SU-DHL-6 (cell line): ENCODE results near the gene WDPCP.
"Not testable (repeated sequence)": the region's sequence is repeated elsewhere in the genome, so short reads cannot be mapped to it uniquely, and the experiment has no call there.

Experiments used
- H2AFZ ChIP-seq: fragments of 200-600 bp; sonication (generic); 2 replicates; pipeline ENCODE4 v1.6.1; 2014; ENCODE audit warnings: low read depth, mild to moderate bottlenecking, moderate library complexity, mixed read lengths, antibody characterized with exemption, low read length; ENCODE audit not compliant: severe bottlenecking
- H3F3A ChIP-seq: fragments of 200-600 bp; shearing (Covaris generic); 2 replicates; pipeline ENCODE4 v1.6.0; 2016; ENCODE audit warnings: antibody characterized with exemption, mild to moderate bottlenecking; ENCODE audit not compliant: insufficient read depth
- H3K27ac ChIP-seq: fragments of 200-600 bp; sonication (generic); 2 replicates; pipeline ENCODE4 v1.5.1; 2016; ENCODE audit warnings: low read depth, mild to moderate bottlenecking, low read length, moderate library complexity, mixed read lengths
- H3K27me3 ChIP-seq: fragments of 200-600 bp; sonication (generic), shearing (Covaris generic); 2 replicates; pipeline ENCODE4 v1.6.0; 2014; ENCODE audit warnings: mild to moderate bottlenecking, low read length
- H3K36me3 ChIP-seq: fragments of 200-600 bp; sonication (generic); 2 replicates; pipeline ENCODE4 v1.6.1; 2014; ENCODE audit warnings: mild to moderate bottlenecking, low read length, mixed read lengths
- H3K4me2 ChIP-seq: fragments of 300-600, 200-600 bp; shearing (Covaris generic), sonication (generic); 2 replicates; pipeline ENCODE4 v1.6.0; 2014; ENCODE audit warnings: low read length, low read depth, mild to moderate bottlenecking; ENCODE audit not compliant: poor library complexity, severe bottlenecking
- H3K4me3 ChIP-seq: fragments of 200-600 bp; sonication (generic); 2 replicates; pipeline ENCODE4 v1.5.1; 2014; ENCODE audit warnings: antibody characterized with exemption, low read length, mild to moderate bottlenecking, mixed read lengths; ENCODE audit not compliant: insufficient read depth, poor library complexity, severe bottlenecking
- H3K79me2 ChIP-seq: fragments of 200-600 bp; sonication (generic); 2 replicates; pipeline ENCODE4 v1.6.1; 2014; ENCODE audit warnings: mild to moderate bottlenecking, low read length, moderate library complexity; ENCODE audit not compliant: insufficient read depth
- H3K9ac ChIP-seq: fragments of 200-600 bp; sonication (generic); 2 replicates; pipeline ENCODE4 v1.7.0; 2014; ENCODE audit warnings: mild to moderate bottlenecking, low read length
- H3K9me2 ChIP-seq: fragments of 200-600 bp; sonication (generic); replicated peaks from 2 replicates; pipeline ENCODE4 v1.6.1; 2014; ENCODE audit warnings: low read length; ENCODE audit not compliant: insufficient read depth
- H3K9me3 ChIP-seq: fragments of 200-600 bp; sonication (generic); 2 replicates; pipeline ENCODE4 v1.6.1; 2014; ENCODE audit warnings: low read length, mixed read lengths; ENCODE audit not compliant: insufficient read depth
- H4K20me1 ChIP-seq: fragments of 200-600 bp; sonication (generic); 2 replicates; pipeline ENCODE4 v1.6.1; 2014; ENCODE audit warnings: low read depth, mild to moderate bottlenecking, antibody characterized with exemption, low read length, moderate library complexity, mixed read lengths
- CTCF ChIP-seq: fragments of 200-600 bp; sonication (generic); IDR thresholded peaks from one replicate; pipeline ENCODE4 v1.5.1; 2017; ENCODE audit warnings: antibody characterized with exemption, mild to moderate bottlenecking, low read length, moderate library complexity; ENCODE audit not compliant: insufficient read depth, poor library complexity, severe bottlenecking
- EZH2phosphoT487 ChIP-seq: fragments of 200-600 bp; sonication (generic), shearing (Covaris generic); conservative IDR thresholded peaks from 2 replicates; pipeline ENCODE4 v1.6.1; 2018; ENCODE audit warnings: mild to moderate bottlenecking, antibody characterized with exemption, low read length, moderate library complexity, mixed read lengths

WDPCP gene

GRCh38 chr2:63163161-63163820 is 425.0 kb downstream of the WDPCP start:
- Histone ChIP-seq H3K9me3 (no peaks in the 10 kb centered on the region), H2AFZ (no peak overlapping the region), H3K27me3 (no peaks in the 10 kb centered on the region), H3K9ac (no peak overlapping the region), H3K4me3 (no peak overlapping the region), H4K20me1 (no peaks in the 10 kb centered on the region), H3K4me2 (no peak overlapping the region), H3K9me2 (no peaks in the 10 kb centered on the region), H3K36me3 (peaks cover 3% of the 10 kb centered on the region; the same call in 1 of the 2 replicates), H3K79me2 (no peaks in the 10 kb centered on the region), H3F3A (no peaks in the 10 kb centered on the region), H3K27ac (no peak overlapping the region)
- no peak for TF ChIP-seq CTCF
- TF ChIP-seq EZH2phosphoT487: no peak

DNA sequence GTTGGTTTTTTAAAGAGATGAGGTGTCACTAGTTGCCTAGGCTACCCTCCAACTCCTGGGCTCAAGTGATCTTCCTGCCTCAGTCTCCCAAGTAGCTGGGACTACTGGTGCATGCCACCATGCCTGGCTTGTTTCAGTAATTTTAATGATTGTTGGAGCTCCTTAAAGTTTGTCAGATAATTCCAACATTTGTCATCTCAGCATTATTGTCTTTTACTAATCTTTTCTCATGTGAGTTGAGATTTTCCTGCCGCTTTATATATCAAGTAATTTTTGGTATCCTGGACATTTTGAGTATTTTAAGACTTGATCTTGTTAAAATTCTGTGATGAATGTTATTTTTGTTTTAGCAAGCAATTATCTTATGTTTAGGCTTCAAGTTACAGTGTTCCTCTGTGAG is 429.0 kb downstream of the WDPCP start:
- Histone ChIP-seq H3K79me2 (no peaks in the 10 kb centered on the region), H3K4me2 (no peak overlapping the region), H3K9ac (no peak overlapping the region), H3K27ac (no peak overlapping the region), H3K9me3 (no peaks in the 10 kb centered on the region), H3K9me2 (no peaks in the 10 kb centered on the region), H4K20me1 (no peaks in the 10 kb centered on the region), H3K27me3 (no peaks in the 10 kb centered on the region), H3F3A (no peaks in the 10 kb centered on the region), H3K4me3 (no peak overlapping the region), H3K36me3 (no peaks in the 10 kb centered on the region), H2AFZ (no peak overlapping the region)
- TF ChIP-seq CTCF: no peak
- no peak for TF ChIP-seq EZH2phosphoT487

GRCh38 chr2:63136683-63137082 is 451.6 kb downstream of the WDPCP start:
- not testable (repeated sequence) for H3K4me2 ChIP-seq, H3K9ac ChIP-seq, H3K27ac ChIP-seq, H3K36me3 ChIP-seq, H3K27me3 ChIP-seq, H3K79me2 ChIP-seq, H3F3A ChIP-seq, H3K9me2 ChIP-seq, H2AFZ ChIP-seq, H3K9me3 ChIP-seq, H3K4me3 ChIP-seq, H4K20me1 ChIP-seq

DNA sequence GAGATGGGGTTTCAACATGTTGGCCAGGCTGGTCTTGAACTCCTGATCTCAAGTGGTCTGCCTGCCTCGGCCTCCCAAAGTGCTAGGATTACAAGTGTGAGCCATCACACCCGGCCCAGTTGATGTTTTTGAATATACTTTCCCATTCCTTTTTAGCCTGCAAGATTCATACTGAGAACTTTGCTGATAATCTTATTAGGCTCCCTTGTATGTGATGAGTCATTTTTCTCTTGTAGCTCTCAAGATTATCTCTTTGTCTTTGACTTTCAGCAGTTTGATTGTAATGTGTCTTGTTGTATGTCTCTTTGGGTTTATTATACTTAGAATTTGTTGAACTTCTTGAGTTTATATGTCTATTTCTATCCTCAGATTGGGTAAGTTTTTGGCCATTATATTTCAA is 456.3 kb downstream of the WDPCP start:
- Histone ChIP-seq H3K9me2 (no peaks in the 10 kb centered on the region), H3K27me3 (no peaks in the 10 kb centered on the region), H4K20me1 (no peaks in the 10 kb centered on the region), H3K4me3 (no peak overlapping the region), H3K9ac (no peak overlapping the region), H3F3A (no peaks in the 10 kb centered on the region), H3K4me2 (no peak overlapping the region), H3K36me3 (no peaks in the 10 kb centered on the region), H3K27ac (no peak overlapping the region), H3K9me3 (no peaks in the 10 kb centered on the region), H3K79me2 (no peaks in the 10 kb centered on the region), H2AFZ (no peak overlapping the region)
- TF ChIP-seq EZH2phosphoT487 (no peak), CTCF (no peak)
